H9 (cell line): ENCODE data around the gene PMAIP1. TPM values are rescaled to one million over a fixed set of nuclear protein-coding genes. Genes with fewer than 3 reads are reported as not detected.

Source experiments
- DNase-seq: peaks from one replicate; pipeline ENCODE4 v3.0.0-alpha.2; 2017
- H2AFZ ChIP-seq: one replicate; pipeline ENCODE4 v1.6.1; 2013; ENCODE audit warnings: mild to moderate bottlenecking, low read length, control low read depth, moderate library complexity
- H2AK5ac ChIP-seq: 2 replicates; pipeline ENCODE4 v1.6.1; 2013; ENCODE audit warnings: low read length, control low read depth, mixed read lengths; ENCODE audit not compliant: insufficient read length
- H2BK120ac ChIP-seq: one replicate; pipeline ENCODE4 v1.6.1; 2013; ENCODE audit warnings: low read depth, mild to moderate bottlenecking, low read length, control low read depth, inconsistent platforms; ENCODE audit not compliant: poor library complexity, severe bottlenecking
- H2BK12ac ChIP-seq: 2 replicates; pipeline ENCODE4 v1.6.1; 2013; ENCODE audit warnings: low read length, control low read depth, mixed read lengths, low read depth; ENCODE audit not compliant: insufficient read length
- H2BK15ac ChIP-seq: 2 replicates; pipeline ENCODE4 v1.6.1; 2013; ENCODE audit warnings: low read depth, low read length, control low read depth
- H2BK20ac ChIP-seq: one replicate; pipeline ENCODE4 v1.6.1; 2013; ENCODE audit warnings: low read depth, mild to moderate bottlenecking, low read length, control low read depth, inconsistent platforms; ENCODE audit not compliant: poor library complexity, severe bottlenecking
- H2BK5ac ChIP-seq: 2 replicates; pipeline ENCODE4 v1.6.1; 2013; ENCODE audit warnings: low read length, control low read depth, mixed read lengths; ENCODE audit not compliant: insufficient read length
- H3K14ac ChIP-seq: 2 replicates; pipeline ENCODE4 v1.6.1; 2013; ENCODE audit warnings: low read length, control low read depth; ENCODE audit not compliant: insufficient read depth
- H3K18ac ChIP-seq: 2 replicates; pipeline ENCODE4 v1.6.1; 2013; ENCODE audit warnings: low read depth, mild to moderate bottlenecking, mixed read lengths, low read length, control low read depth; ENCODE audit not compliant: insufficient read length
- H3K23ac ChIP-seq: 2 replicates; pipeline ENCODE4 v1.6.1; 2013; ENCODE audit warnings: low read length, control low read depth, mixed read lengths, low read depth; ENCODE audit not compliant: insufficient read length
- H3K23me2 ChIP-seq: 2 replicates; pipeline ENCODE4 v1.6.1; 2013; ENCODE audit warnings: low read depth, mild to moderate bottlenecking, mixed read lengths, low read length, control low read depth; ENCODE audit not compliant: insufficient read length, poor library complexity, severe bottlenecking
- H3K27ac ChIP-seq: 2 replicates; pipeline ENCODE4 v1.5.1; 2013; ENCODE audit warnings: low read length, control low read depth, mixed read lengths, low read depth; ENCODE audit not compliant: insufficient read length
- H3K27me3 ChIP-seq: 2 replicates; pipeline ENCODE4 v1.6.1; 2013; ENCODE audit warnings: low read length, control low read depth, inconsistent platforms; ENCODE audit not compliant: insufficient read depth
- H3K4ac ChIP-seq: 2 replicates; pipeline ENCODE4 v1.6.1; 2013; ENCODE audit warnings: low read depth, mild to moderate bottlenecking, control low read depth, inconsistent platforms, low read length, moderate library complexity
- H3K4me1 ChIP-seq: 2 replicates; pipeline ENCODE4 v1.6.1; 2013; ENCODE audit warnings: low read length, control low read depth, inconsistent platforms; ENCODE audit not compliant: insufficient read depth
- H3K4me2 ChIP-seq: 2 replicates; pipeline ENCODE4 v1.6.1; 2013; ENCODE audit warnings: low read length, control low read depth, mixed read lengths; ENCODE audit not compliant: insufficient read length, insufficient read depth
- H3K56ac ChIP-seq: 2 replicates; pipeline ENCODE4 v1.6.1; 2013; ENCODE audit warnings: low read depth, mild to moderate bottlenecking, mixed read lengths, low read length, control low read depth; ENCODE audit not compliant: insufficient read length
- H3K79me1 ChIP-seq: 2 replicates; pipeline ENCODE4 v1.6.1; 2013; ENCODE audit warnings: low read depth, mild to moderate bottlenecking, moderate library complexity, low read length, control low read depth, inconsistent platforms; ENCODE audit not compliant: insufficient read depth, poor library complexity, severe bottlenecking
- H3K79me2 ChIP-seq: 2 replicates; pipeline ENCODE4 v1.6.1; 2013; ENCODE audit warnings: low read length, control low read depth, inconsistent platforms; ENCODE audit not compliant: insufficient read depth
- H3K9ac ChIP-seq: 2 replicates; pipeline ENCODE4 v1.6.1; 2013; ENCODE audit warnings: low read length, control low read depth, mixed read lengths; ENCODE audit not compliant: insufficient read length; ENCODE audit errors: extremely low read depth
- H3K9me3 ChIP-seq: one replicate; pipeline ENCODE4 v1.6.1; 2013; ENCODE audit warnings: low read depth, low read length, inconsistent platforms; ENCODE audit not compliant: control insufficient read depth
- H3T11ph ChIP-seq: one replicate; pipeline ENCODE4 v1.6.1; 2013; ENCODE audit warnings: mild to moderate bottlenecking, low read length, control low read depth, inconsistent platforms
- H4K20me1 ChIP-seq: one replicate; pipeline ENCODE4 v1.6.1; 2013; ENCODE audit not compliant: control insufficient read depth, insufficient read length, insufficient read depth
- H4K5ac ChIP-seq: 2 replicates; pipeline ENCODE4 v1.6.1; 2013; ENCODE audit warnings: low read depth, mild to moderate bottlenecking, mixed read lengths, low read length, control low read depth; ENCODE audit not compliant: insufficient read length
- H4K8ac ChIP-seq: replicated peaks from 2 replicates; pipeline ENCODE4 v1.6.1; 2013; ENCODE audit warnings: low read length, control low read depth, mixed read lengths, low read depth; ENCODE audit not compliant: insufficient read length
- H4K91ac ChIP-seq: 2 replicates; pipeline ENCODE4 v1.6.1; 2013; ENCODE audit warnings: low read depth, mild to moderate bottlenecking, moderate library complexity, mixed read lengths, low read length, control low read depth; ENCODE audit not compliant: insufficient read length
- H3K27ac Mint-ChIP-seq, 3 experiments: 2 replicates in 2 of 3; 3 replicates in 1 of 3; pipeline ENCODE4 v1.8.0; 2020 to 2021; ENCODE audit warnings: mixed read lengths in 3 of 3, mild to moderate bottlenecking in 1 of 3, moderate library complexity in 1 of 3
- H3K27me3 Mint-ChIP-seq: 2 replicates; pipeline ENCODE4 v1.8.0; 2021; ENCODE audit warnings: low read depth, mild to moderate bottlenecking, moderate library complexity, mixed read lengths
- H3K36me3 Mint-ChIP-seq, 3 experiments: 2 replicates in 2 of 3; 3 replicates in 1 of 3; pipeline ENCODE4 v1.8.0; 2020 to 2021; ENCODE audit warnings: low read depth in 3 of 3, mixed read lengths in 3 of 3; ENCODE audit not compliant: insufficient read depth in 1 of 3
- H3K4me1 Mint-ChIP-seq, 2 experiments: 2 replicates each; pipeline ENCODE4 v1.8.0; 2020; ENCODE audit warnings: mixed read lengths in 2 of 2
- H3K4me3 Mint-ChIP-seq, 2 experiments: 2 replicates in 1 of 2; 3 replicates in 1 of 2; pipeline ENCODE4 v1.8.0; 2020 to 2021; ENCODE audit warnings: mild to moderate bottlenecking in 2 of 2, mixed read lengths in 2 of 2, moderate library complexity in 1 of 2
- H3K9me3 Mint-ChIP-seq, 2 experiments: 2 replicates in 1 of 2; 3 replicates in 1 of 2; pipeline ENCODE4 v1.8.0; 2020; ENCODE audit warnings: mild to moderate bottlenecking in 2 of 2, mixed read lengths in 2 of 2, moderate library complexity in 1 of 2
- CTCF ChIP-seq: fragments of 200-600 bp; sonication (generic); conservative IDR thresholded peaks from 3 replicates; pipeline ENCODE4 v1.8.0; 2021; ENCODE audit warnings: antibody characterized with exemption, mild to moderate bottlenecking
- WGBS: extraction: QIAGEN DNeasy Blood & Tissue Kit; methylation state at CpG from one replicate; pipeline ENCODE4 v1.1.7; 2013; ENCODE audit warnings: missing lambda C conversion rate, low lambda C conversion rate, mixed read lengths; ENCODE audit not compliant: insufficient read length; ENCODE audit errors: extremely low coverage; 5-methylcytosine and 5-hydroxymethylcytosine counted together
- total RNA-seq: library from RNA; stranded (reverse); gene quantifications from 2 replicates; pipeline ENCODE4 v1.2.1, GENCODE V29; 2021

Gene PMAIP1
- total RNA-seq, 1 experiment from 2014 or later: 152 TPM

GRCh38 chr18:59852548-59852947, 47.2 kb upstream of the PMAIP1 start:
- no peak overlapping the region for H3K4me3 Mint-ChIP-seq
- Histone ChIP-seq H4K91ac (no peak overlapping the region), H2AK5ac (no peak overlapping the region), H3K4me2 (no peak overlapping the region), H3K9me3 (no peaks in the 10 kb centered on the region), H3K14ac (no peak overlapping the region), H4K8ac (no peak overlapping the region), H3K27ac (no peak overlapping the region), H3K9ac (no peak overlapping the region), H4K5ac (no peak overlapping the region), H3K79me1 (no peaks in the 10 kb centered on the region), H4K20me1 (no peaks in the 10 kb centered on the region), H2AFZ (no peak overlapping the region), H2BK20ac (no peak overlapping the region), H3K23me2 (no peaks in the 10 kb centered on the region), H3K4ac (no peak overlapping the region), H3K23ac (no peak overlapping the region), H3K56ac (no peak overlapping the region), H3K18ac (no peak overlapping the region), H3K79me2 (no peaks in the 10 kb centered on the region), H2BK15ac (no peak overlapping the region), H3K4me1 (peaks cover 3% of the 10 kb centered on the region; the same call in 1 of the 2 replicates), H2BK5ac (no peak overlapping the region), H3T11ph (no peak overlapping the region), H2BK120ac (no peak overlapping the region), H2BK12ac (no peak overlapping the region), H3K27me3 (no peaks in the 10 kb centered on the region)
- H3K4me1 Mint-ChIP-seq: peaks cover 14 to 26% of the 10 kb centered on the region in 2 experiments
- no peaks in the 10 kb centered on the region for H3K9me3 Mint-ChIP-seq
- no peak for TF ChIP-seq CTCF
- no peak overlapping the region for H3K27ac Mint-ChIP-seq
- no peaks in the 10 kb centered on the region for H3K36me3 Mint-ChIP-seq
- no CpG with 5 or more reads among the region's 2 CpGs for WGBS
- H3K27me3 Mint-ChIP-seq: no peaks in the 10 kb centered on the region
- no peak for DNase-seq
